Testis (tissue), 2 donors: Measurements from ENCODE around the gene THSD4.

Source experiments
- POLR2A ChIP-seq: fragments of 450-650 bp; IDR thresholded peaks from one replicate; pipeline ENCODE4 v1.6.1; 2017; ENCODE audit warnings: antibody characterized with exemption, mild to moderate bottlenecking, moderate library complexity
- TF ChIP-seq, protein P1 (sequence below), 3 experiments: fragments of 450-650 bp in 2 of 3; fragments of 200-600 bp in 1 of 3; sonication (generic) in 1 of 3; IDR thresholded peaks; one replicate each; pipeline ENCODE4 v1.5.1; 2016 to 2019; ENCODE audit warnings: antibody characterized with exemption in 3 of 3, mild to moderate bottlenecking in 2 of 3, moderate library complexity in 1 of 3

GRCh38 chr15:71262599-71262998, 147.3 kb downstream of the THSD4 start:
- TF ChIP-seq, protein P1, sequence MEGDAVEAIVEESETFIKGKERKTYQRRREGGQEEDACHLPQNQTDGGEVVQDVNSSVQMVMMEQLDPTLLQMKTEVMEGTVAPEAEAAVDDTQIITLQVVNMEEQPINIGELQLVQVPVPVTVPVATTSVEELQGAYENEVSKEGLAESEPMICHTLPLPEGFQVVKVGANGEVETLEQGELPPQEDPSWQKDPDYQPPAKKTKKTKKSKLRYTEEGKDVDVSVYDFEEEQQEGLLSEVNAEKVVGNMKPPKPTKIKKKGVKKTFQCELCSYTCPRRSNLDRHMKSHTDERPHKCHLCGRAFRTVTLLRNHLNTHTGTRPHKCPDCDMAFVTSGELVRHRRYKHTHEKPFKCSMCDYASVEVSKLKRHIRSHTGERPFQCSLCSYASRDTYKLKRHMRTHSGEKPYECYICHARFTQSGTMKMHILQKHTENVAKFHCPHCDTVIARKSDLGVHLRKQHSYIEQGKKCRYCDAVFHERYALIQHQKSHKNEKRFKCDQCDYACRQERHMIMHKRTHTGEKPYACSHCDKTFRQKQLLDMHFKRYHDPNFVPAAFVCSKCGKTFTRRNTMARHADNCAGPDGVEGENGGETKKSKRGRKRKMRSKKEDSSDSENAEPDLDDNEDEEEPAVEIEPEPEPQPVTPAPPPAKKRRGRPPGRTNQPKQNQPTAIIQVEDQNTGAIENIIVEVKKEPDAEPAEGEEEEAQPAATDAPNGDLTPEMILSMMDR (IDR thresholded peaks at IDR 0.05), result no peak
- TF ChIP-seq POLR2A, result no peak
